GM23338 (cell line): ENCODE results near the gene PTK6. TPM values are rescaled to one million over a fixed set of nuclear protein-coding genes. Genes with fewer than 3 reads are reported as not detected.

Experiments
- ATAC-seq: fragments of 200-7000 bp; cut with Tn5 transposase; 3 replicates; pipeline ENCODE4 v1.9.1; 2020
- DNase-seq: peaks from one replicate; pipeline ENCODE4 v3.0.0-alpha.2; 2015; ENCODE audit warnings: low spot score
- H2AFZ ChIP-seq: fragments of 200-600 bp; sonication (generic); 2 replicates; pipeline ENCODE4 v1.8.0; 2016; ENCODE audit warnings: antibody characterized with exemption, mild to moderate bottlenecking, moderate library complexity
- H3F3A ChIP-seq: fragments of 200-600 bp; sonication (generic); replicated peaks from 2 replicates; pipeline ENCODE4 v1.8.0; 2017; ENCODE audit warnings: antibody characterized with exemption, mixed run types, low read depth
- H3K27ac ChIP-seq: fragments of 200-600 bp; sonication (generic); 2 replicates; pipeline ENCODE4 v1.6.1; 2016; ENCODE audit warnings: low read depth
- H3K27me3 ChIP-seq: fragments of 200-600 bp; sonication (generic); 2 replicates; pipeline ENCODE4 v1.8.0; 2016; ENCODE audit warnings: mild to moderate bottlenecking, mixed run types, moderate library complexity; ENCODE audit not compliant: insufficient read depth
- H3K36me3 ChIP-seq: fragments of 200-600 bp; sonication (generic); 2 replicates; pipeline ENCODE4 v1.8.0; 2016; ENCODE audit warnings: mild to moderate bottlenecking; ENCODE audit not compliant: insufficient read depth
- H3K4me1 ChIP-seq: fragments of 200-600 bp; sonication (generic); 2 replicates; pipeline ENCODE4 v1.8.0; 2016; ENCODE audit warnings: mild to moderate bottlenecking, moderate library complexity; ENCODE audit not compliant: insufficient read depth
- H3K4me2 ChIP-seq: fragments of 200-600 bp; sonication (generic); 2 replicates; pipeline ENCODE4 v1.7.1; 2017; ENCODE audit warnings: mixed run types
- H3K4me3 ChIP-seq: fragments of 200-600 bp; sonication (generic); 2 replicates; pipeline ENCODE4 v1.6.1; 2016; ENCODE audit warnings: mixed run types
- H3K79me2 ChIP-seq: fragments of 200-600 bp; sonication (generic); replicated peaks from 2 replicates; pipeline ENCODE4 v1.8.0; 2017; ENCODE audit warnings: mild to moderate bottlenecking; ENCODE audit not compliant: insufficient read depth
- H3K9me2 ChIP-seq: fragments of 200-600 bp; sonication (generic); 2 replicates; pipeline ENCODE4 v1.8.0; 2017; ENCODE audit not compliant: insufficient read depth
- H4K20me1 ChIP-seq: fragments of 200-600 bp; sonication (generic); replicated peaks from 2 replicates; pipeline ENCODE4 v1.8.0; 2017; ENCODE audit warnings: mild to moderate bottlenecking; ENCODE audit not compliant: insufficient read depth
- H3K27ac Mint-ChIP-seq: 2 replicates; pipeline ENCODE4 v1.8.0; 2020; ENCODE audit warnings: inconsistent platforms, mild to moderate bottlenecking, moderate library complexity, mixed read lengths
- H3K27me3 Mint-ChIP-seq: 3 replicates; pipeline ENCODE4 v1.8.0; 2022; ENCODE audit warnings: low read depth, mild to moderate bottlenecking, moderate library complexity, mixed read lengths, inconsistent platforms; ENCODE audit not compliant: insufficient read depth, poor library complexity
- H3K36me3 Mint-ChIP-seq: 3 replicates; pipeline ENCODE4 v1.8.0; 2021; ENCODE audit warnings: low read depth, mild to moderate bottlenecking, inconsistent platforms, moderate library complexity, mixed read lengths
- H3K4me1 Mint-ChIP-seq: 3 replicates; pipeline ENCODE4 v1.8.0; 2020; ENCODE audit warnings: mild to moderate bottlenecking, inconsistent platforms, mixed read lengths
- H3K4me3 Mint-ChIP-seq: 3 replicates; pipeline ENCODE4 v1.8.0; 2021; ENCODE audit warnings: moderate library complexity, mild to moderate bottlenecking, inconsistent platforms, mixed read lengths
- H3K9me3 Mint-ChIP-seq: 3 replicates; pipeline ENCODE4 v1.8.0; 2020; ENCODE audit warnings: moderate library complexity, mild to moderate bottlenecking, inconsistent platforms, mixed read lengths
- CTCF ChIP-seq, 2 experiments: fragments of 200-600 bp in 1 of 2; sonication (generic) in 1 of 2; conservative IDR thresholded peaks; 2 replicates each; pipeline versions ENCODE4 v1.5.1 to v1.6.1; 2016 to 2017; ENCODE audit warnings: antibody characterized with exemption in 2 of 2, low read depth in 2 of 2, mild to moderate bottlenecking in 2 of 2, moderate library complexity in 1 of 2
- ETS1 ChIP-seq: IDR thresholded peaks from 2 replicates; pipeline ENCODE4 v1.6.1; 2016; ENCODE audit warnings: antibody characterized with exemption
- JUNB ChIP-seq: IDR thresholded peaks from one replicate; pipeline ENCODE4 v1.6.1; 2016; ENCODE audit warnings: antibody characterized with exemption; ENCODE audit not compliant: unreplicated experiment
- NANOG ChIP-seq: IDR thresholded peaks from 2 replicates; pipeline ENCODE4 v1.6.1; 2016; ENCODE audit warnings: antibody characterized with exemption, borderline replicate concordance
- POLR2AphosphoS5 ChIP-seq: IDR thresholded peaks from 2 replicates; pipeline ENCODE4 v1.6.1; 2016; ENCODE audit warnings: antibody characterized with exemption, low read depth
- STAT1 ChIP-seq: IDR thresholded peaks from one replicate; pipeline ENCODE4 v1.6.1; 2016; ENCODE audit warnings: antibody characterized with exemption; ENCODE audit not compliant: unreplicated experiment
- ZNF114 ChIP-seq: fragments of 250-450 bp; sonication (Bioruptor Pico); IDR thresholded peaks from 2 replicates; pipeline ENCODE4 v1.5.0; 2020; ENCODE audit warnings: mild to moderate bottlenecking, moderate library complexity
- polyA plus RNA-seq: library from polyadenylated mRNA; unstranded; fragments of >200 nt; fragmentation: Nextera tagmentation; extraction: Ambion mirVana; gene quantifications from 2 replicates; pipeline ENCODE4 v1.2.1, GENCODE V29; 2016
- total RNA-seq: library from RNA; depleted of rRNA; stranded (reverse); fragments of >200 nt; shearing (Covaris generic); gene quantifications from 2 replicates; pipeline ENCODE4 v1.2.3, GENCODE V29; 2014

Gene PTK6
- total and polyA plus RNA-seq, 2 experiments from 2014 or later, result 0.28 TPM; not detected in 1

GRCh38 chr20:63518946-63519667 lies 18.1 kb downstream of the PTK6 start:
- Mint-ChIP-seq H3K27me3 (peaks cover 15% of the 10 kb centered on the region), H3K9me3 (peaks cover 19% of the 10 kb centered on the region), H3K27ac (no peak overlapping the region), H3K4me3 (peak overlapping the region; percentile 89), H3K36me3 (peaks cover 30% of the 10 kb centered on the region), H3K4me1 (peaks cover 14% of the 10 kb centered on the region)
- H3F3A ChIP-seq, result peaks cover 6% of the 10 kb centered on the region; the same call in 1 of the 2 replicates
- H4K20me1 ChIP-seq, result no peaks in the 10 kb centered on the region; the same call in 1 of the 2 replicates
- no peaks in the 10 kb centered on the region for H3K27me3 ChIP-seq
- H3K36me3 ChIP-seq, result no peaks in the 10 kb centered on the region
- H3K4me1 ChIP-seq, result peaks cover 12% of the 10 kb centered on the region; the same call in 1 of the 2 replicates
- ATAC-seq (peak; percentile 7), DNase-seq (no peak)
- peak overlapping the region; percentile 84; the same call in 1 of the 2 replicates for H2AFZ ChIP-seq
- H3K9me2 ChIP-seq, result no peaks in the 10 kb centered on the region
- H3K79me2 ChIP-seq, result peaks cover 4% of the 10 kb centered on the region; the same call in 1 of the 2 replicates
- no peak overlapping the region for H3K27ac ChIP-seq
- H3K4me2 ChIP-seq, result peak overlapping the region; percentile 95
- peak overlapping the region; percentile 86 for H3K4me3 ChIP-seq
- no peak for TF ChIP-seq ETS1
- no peak for TF ChIP-seq JUNB
- TF ChIP-seq POLR2AphosphoS5, result no peak
- TF ChIP-seq STAT1, result no peak
- no peak for TF ChIP-seq ZNF114 (CRISPR knock-in tag)

- peaks cover 24% of the 10 kb centered on the region for H3K36me3 Mint-ChIP-seq
- H3K4me3 ChIP-seq, result no peak overlapping the region
- DNase-seq (no peak), ATAC-seq (0 out of 3 replicates have a peak, but pooled peaks have one; percentile 0)
- no peak overlapping the region for H2AFZ ChIP-seq
- no peak overlapping the region for H3K27ac ChIP-seq
- H3K4me2 ChIP-seq, result peak overlapping the region; percentile 48; the same call in 1 of the 2 replicates
- peaks cover 16% of the 10 kb centered on the region; the same call in 2 of the 3 replicates for H3K9me3 Mint-ChIP-seq
- H3K36me3 ChIP-seq, result no peaks in the 10 kb centered on the region
- H3K4me3 Mint-ChIP-seq, result peak overlapping the region; percentile 89
- H3K9me2 ChIP-seq, result no peaks in the 10 kb centered on the region
- no peaks in the 10 kb centered on the region; the same call in 1 of the 2 replicates for H4K20me1 ChIP-seq
- H3K27me3 ChIP-seq, result no peaks in the 10 kb centered on the region
- H3K27ac Mint-ChIP-seq, result no peak overlapping the region
- H3K27me3 Mint-ChIP-seq, result peaks cover 15% of the 10 kb centered on the region
- TF ChIP-seq NANOG (no peak), CTCF (conservative IDR thresholded peaks at IDR 0.05; ENCODE audit: low read depth in 2 of 2) (peak; percentile 16 to 24; a peak in 3 of 4 replicates)
- H3K79me2 ChIP-seq, result peaks cover 4% of the 10 kb centered on the region; the same call in 1 of the 2 replicates
- peaks cover 12% of the 10 kb centered on the region; the same call in 1 of the 2 replicates for H3K4me1 ChIP-seq
- H3F3A ChIP-seq, result peaks cover 6% of the 10 kb centered on the region; the same call in 1 of the 2 replicates
- H3K4me1 Mint-ChIP-seq, result peaks cover 14% of the 10 kb centered on the region
Measured at GRCh38 chr20:63518351-63518861, 18.8 kb downstream of the PTK6 start.
